Endothelial cell of umbilical vein (primary cell): ENCODE measurements around the gene SH3PXD2A. TPM values are rescaled to one million over a fixed set of nuclear protein-coding genes. Genes with fewer than 3 reads are reported as not detected.

Experiments used
- BruUV-seq: library from RNA; stranded (reverse); fragments of 400-500 nt; replicated peaks from 2 replicates; lab custom pipeline; 2021; lab: Mats Ljungman, UMichigan
- CTCF ChIA-PET: fragments of 300-600, 350-600 bp; sonication (Branson Sonifier 250); formaldehyde crosslinking; loops from one replicate; lab custom pipeline; 2021; ENCODE audit warnings: antibody characterized with exemption, inconsistent platforms; lab: Charles Lee
- POLR2A ChIA-PET: fragments of 300-600, 350-600 bp; sonication (Branson Sonifier 250); formaldehyde crosslinking; loops from one replicate; lab custom pipeline; 2021; ENCODE audit warnings: antibody characterized with exemption, inconsistent platforms; lab: Charles Lee
- DNase-seq: peaks from one replicate; pipeline ENCODE4 v3.0.0-alpha.2; 2011; ENCODE audit warnings: low read depth, low spot score
- FAIRE-seq: peaks from 2 replicates; lab custom pipeline; 2011; peaks lifted over from hg19 to GRCh38; lab: Jason Lieb, UNC
- H2AFZ ChIP-seq: 2 replicates; pipeline ENCODE4 v1.6.0; 2012; ENCODE audit warnings: low read depth, low read length, control low read depth, inconsistent platforms
- H3K27ac ChIP-seq: 2 replicates; pipeline ENCODE4 v1.5.1; 2011; ENCODE audit warnings: low read depth, mild to moderate bottlenecking, control low read depth, low read length, moderate library complexity; ENCODE audit not compliant: insufficient read depth
- H3K27me3 ChIP-seq, 2 experiments: 2 replicates each; pipeline versions ENCODE4 v1.6.0 to v1.6.1; 2011; ENCODE audit warnings: low read length in 2 of 2, mixed read lengths in 1 of 2; ENCODE audit not compliant: control insufficient read depth in 2 of 2, insufficient read depth in 2 of 2
- H3K36me3 ChIP-seq, 2 experiments: 2 replicates in 1 of 2; 3 replicates in 1 of 2; pipeline ENCODE4 v1.5.1; 2011; ENCODE audit warnings: low read length in 2 of 2, mild to moderate bottlenecking in 1 of 2, moderate library complexity in 1 of 2; ENCODE audit not compliant: control insufficient read depth in 2 of 2, insufficient read depth in 2 of 2; ENCODE audit errors: extremely low read depth in 1 of 2
- H3K4me1 ChIP-seq: 3 replicates; pipeline ENCODE4 v1.5.1; 2011; ENCODE audit warnings: mild to moderate bottlenecking, low read length; ENCODE audit not compliant: control insufficient read depth, insufficient read depth; ENCODE audit errors: extremely low read depth
- H3K4me2 ChIP-seq: 2 replicates; pipeline ENCODE4 v1.6.1; 2011; ENCODE audit warnings: low read length, control low read depth, mixed read lengths; ENCODE audit not compliant: insufficient read depth
- H3K4me3 ChIP-seq, 3 experiments: fragments of 200-600 bp in 1 of 3; sonication (generic), shearing (Covaris generic) in 1 of 3; replicated peaks in 1 of 3; 2 replicates each; pipeline ENCODE4 v1.5.1; 2011 to 2016; ENCODE audit warnings: control low read depth in 3 of 3, low read length in 3 of 3, mild to moderate bottlenecking in 2 of 3, inconsistent platforms in 1 of 3, low read depth in 1 of 3, moderate library complexity in 1 of 3; ENCODE audit not compliant: insufficient read depth in 1 of 3
- H3K79me2 ChIP-seq: 2 replicates; pipeline ENCODE4 v1.6.0; 2012; ENCODE audit warnings: low read length, inconsistent platforms; ENCODE audit not compliant: control insufficient read depth, insufficient read depth
- H3K9ac ChIP-seq: replicated peaks from 2 replicates; pipeline ENCODE3; 2011; ENCODE audit warnings: low read length, control low read depth; ENCODE audit not compliant: insufficient read depth; ENCODE audit errors: extremely low read depth
- H3K9me1 ChIP-seq: replicated peaks from 3 replicates; pipeline ENCODE4 v1.6.0; 2011; ENCODE audit warnings: mild to moderate bottlenecking, low read length; ENCODE audit not compliant: control insufficient read depth, insufficient read depth; ENCODE audit errors: extremely low read depth
- H3K9me3 ChIP-seq: replicated peaks from 2 replicates; pipeline ENCODE4 v1.5.1; 2012; ENCODE audit warnings: low read length, inconsistent platforms; ENCODE audit not compliant: control insufficient read depth, insufficient read depth
- H4K20me1 ChIP-seq: replicated peaks from 2 replicates; pipeline ENCODE3; 2011; ENCODE audit warnings: mild to moderate bottlenecking, low read length; ENCODE audit not compliant: control insufficient read depth, insufficient read depth; ENCODE audit errors: extremely low read depth
- FOS ChIP-seq: IDR thresholded peaks from 2 replicates; pipeline ENCODE4 v1.6.1; 2011; ENCODE audit warnings: mild to moderate bottlenecking, low read length, moderate library complexity, borderline replicate concordance; ENCODE audit not compliant: insufficient read depth
- GATA2 ChIP-seq: IDR thresholded peaks from 2 replicates; pipeline ENCODE4 v1.7.0; 2011; ENCODE audit warnings: low read depth, mild to moderate bottlenecking, moderate library complexity, mixed read lengths, low read length; ENCODE audit not compliant: insufficient read length, insufficient read depth
- POLR2A ChIP-seq: IDR thresholded peaks from 2 replicates; pipeline ENCODE4 v1.6.1; 2012; ENCODE audit warnings: low read depth, mild to moderate bottlenecking, control low read depth, low read length
- POLR2AphosphoS5 ChIP-seq: IDR thresholded peaks from 2 replicates; pipeline ENCODE4 v1.6.1; 2012; ENCODE audit warnings: low read depth, mild to moderate bottlenecking, control low read depth, low read length, moderate library complexity; ENCODE audit not compliant: insufficient read depth
- dilution Hi-C: fragments of 300-500 bp; cut with MboI; formaldehyde crosslinking; loops from one replicate; pipeline ENCODE4 v1.15.0; 2019; ENCODE audit warnings: low sequenced_read_pairs; ENCODE audit not compliant: extremely low pct_ligation_motif_present
- intact Hi-C: fragments of 100-400 bp; cut with micrococcal nuclease; formaldehyde crosslinking; loops from one replicate; pipeline ENCODE4 v1.10.0; 2022
- polyA plus RNA-seq, 4 experiments: library from polyadenylated mRNA; depleted of rRNA in 3 of 4; stranded (reverse) in 3 of 4; unstranded in 1 of 4; fragments of >200 nt; gene quantifications; 2 replicates each; pipeline versions ENCODE4 v1.2.1 to v1.2.3, GENCODE V29; 2011 to 2012; ENCODE audit warnings: missing spikeins in 1 of 4
- total RNA-seq: library from RNA; stranded (reverse); gene quantifications from 2 replicates; pipeline ENCODE4 v1.2.3, GENCODE V29; 2021
- TF ChIP-seq, protein P1 (sequence below), 2 donors: IDR thresholded peaks; 1 replicate in 1 of 2; 2 replicates in 1 of 2; pipeline ENCODE4 v1.5.1; 2011; ENCODE audit warnings: low read length in 2 of 2, mild to moderate bottlenecking in 2 of 2, moderate library complexity in 2 of 2, control low read depth in 1 of 2, inconsistent platforms in 1 of 2, low read depth in 1 of 2; ENCODE audit not compliant: insufficient read depth in 1 of 2; ENCODE audit errors: extremely low read depth in 1 of 2
- TF ChIP-seq, protein P2 (sequence below): IDR thresholded peaks from 2 replicates; pipeline ENCODE4 v1.6.1; 2011; ENCODE audit not compliant: insufficient read depth, insufficient read length

SH3PXD2A gene
- total and polyA plus RNA-seq, 2 donors (not counting 3 experiments of a cell fraction or from before 2014, with no cell fraction given): 1.4 to 5.1 TPM

DNA sequence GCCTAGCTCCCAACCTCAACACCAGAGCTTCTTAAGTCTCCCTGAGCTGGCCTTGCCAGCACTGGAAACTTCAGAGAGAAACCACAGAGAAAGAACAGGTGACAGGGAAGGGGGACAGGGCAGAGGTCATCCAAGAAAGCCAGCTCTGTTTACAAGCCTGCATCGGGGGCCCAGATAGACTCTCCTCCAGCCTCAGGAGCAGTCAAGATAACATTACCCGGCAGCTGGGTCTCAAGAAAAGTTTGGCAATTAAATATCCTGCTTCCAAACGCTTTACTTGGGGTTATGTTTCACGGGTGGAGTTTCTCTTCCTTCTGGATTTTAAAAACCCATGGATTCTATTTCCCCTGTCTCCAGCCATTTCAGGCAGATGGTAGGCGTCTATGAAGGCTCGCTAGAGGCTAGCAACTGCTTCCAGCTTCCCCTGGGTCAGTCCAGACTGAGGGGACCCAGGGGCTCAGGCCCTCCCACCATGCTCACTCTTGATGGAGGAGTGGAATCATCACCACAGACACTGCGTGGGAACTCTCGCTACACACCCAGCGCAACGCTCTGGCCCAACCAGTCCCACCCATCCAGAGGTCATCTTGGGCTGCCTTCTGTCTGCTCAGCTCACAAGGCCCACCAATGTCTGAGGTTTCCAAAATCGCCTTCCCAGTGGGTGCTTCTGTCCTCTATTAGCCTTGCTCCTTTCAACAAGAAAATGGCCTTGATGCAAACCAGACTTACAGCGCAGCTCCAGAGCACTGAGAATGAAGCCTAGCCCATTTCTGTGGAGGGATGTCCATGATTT lies 48.8 kb downstream of the SH3PXD2A start:
- DNase-seq: no peak
- Histone ChIP-seq H3K27ac (no peak overlapping the region), H3K9ac (no peak overlapping the region), H2AFZ (no peak overlapping the region), H3K9me1 (no peaks in the 10 kb centered on the region), H3K4me2 (no peak overlapping the region), H3K9me3 (no peaks in the 10 kb centered on the region), H3K27me3 (no peaks in the 10 kb centered on the region), H3K36me3 (no peaks in the 10 kb centered on the region), H3K4me3 (no peak overlapping the region), H3K4me1 (peaks cover 16% of the 10 kb centered on the region), H3K79me2 (no peaks in the 10 kb centered on the region), H4K20me1 (no peaks in the 10 kb centered on the region)
- no peak for FAIRE-seq
- POLR2A ChIA-PET: no interaction called here
- dilution Hi-C loops (no loop called here), intact Hi-C loops (no loop called here)
- no TSS peak for BruUV-seq
- TF ChIP-seq, protein P1, sequence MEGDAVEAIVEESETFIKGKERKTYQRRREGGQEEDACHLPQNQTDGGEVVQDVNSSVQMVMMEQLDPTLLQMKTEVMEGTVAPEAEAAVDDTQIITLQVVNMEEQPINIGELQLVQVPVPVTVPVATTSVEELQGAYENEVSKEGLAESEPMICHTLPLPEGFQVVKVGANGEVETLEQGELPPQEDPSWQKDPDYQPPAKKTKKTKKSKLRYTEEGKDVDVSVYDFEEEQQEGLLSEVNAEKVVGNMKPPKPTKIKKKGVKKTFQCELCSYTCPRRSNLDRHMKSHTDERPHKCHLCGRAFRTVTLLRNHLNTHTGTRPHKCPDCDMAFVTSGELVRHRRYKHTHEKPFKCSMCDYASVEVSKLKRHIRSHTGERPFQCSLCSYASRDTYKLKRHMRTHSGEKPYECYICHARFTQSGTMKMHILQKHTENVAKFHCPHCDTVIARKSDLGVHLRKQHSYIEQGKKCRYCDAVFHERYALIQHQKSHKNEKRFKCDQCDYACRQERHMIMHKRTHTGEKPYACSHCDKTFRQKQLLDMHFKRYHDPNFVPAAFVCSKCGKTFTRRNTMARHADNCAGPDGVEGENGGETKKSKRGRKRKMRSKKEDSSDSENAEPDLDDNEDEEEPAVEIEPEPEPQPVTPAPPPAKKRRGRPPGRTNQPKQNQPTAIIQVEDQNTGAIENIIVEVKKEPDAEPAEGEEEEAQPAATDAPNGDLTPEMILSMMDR (IDR thresholded peaks at IDR 0.05; ENCODE audit: extremely low read depth in 1 of 2, insufficient read depth in 1 of 2, low read depth in 1 of 2, low read length in 2 of 2): no peak
- TF ChIP-seq, protein P2, sequence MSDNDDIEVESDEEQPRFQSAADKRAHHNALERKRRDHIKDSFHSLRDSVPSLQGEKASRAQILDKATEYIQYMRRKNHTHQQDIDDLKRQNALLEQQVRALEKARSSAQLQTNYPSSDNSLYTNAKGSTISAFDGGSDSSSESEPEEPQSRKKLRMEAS: no peak
- CTCF ChIA-PET: no interaction called here

DNA sequence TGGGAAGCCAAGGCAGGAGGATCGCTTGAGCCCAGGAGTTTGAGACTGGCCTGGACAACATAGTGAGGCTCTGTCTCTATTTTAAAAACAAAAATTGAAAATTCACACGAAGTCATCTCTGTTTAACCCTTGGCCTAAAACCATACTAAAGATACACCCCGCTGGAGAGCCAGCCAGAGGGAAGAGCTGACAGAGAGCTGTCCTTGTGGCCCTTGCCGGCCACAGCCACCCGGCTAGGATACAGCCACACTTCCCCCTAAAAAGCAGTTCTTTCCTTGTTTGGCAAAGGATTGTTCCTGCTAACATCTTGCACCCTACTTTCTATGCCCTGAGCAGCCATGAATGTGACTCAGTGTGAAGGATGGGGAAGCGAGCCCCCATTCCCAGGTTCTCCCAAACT lies 49.6 kb downstream of the SH3PXD2A start:
- intact Hi-C loops: no loop called here

More for the DNA sequence above, 49.6 kb downstream of the SH3PXD2A start:
- FAIRE-seq (no peak), DNase-seq (no peak)
- TF ChIP-seq FOS (no peak), POLR2AphosphoS5 (no peak), GATA2 (no peak), POLR2A (no peak)
- TF ChIP-seq, protein P1 (IDR thresholded peaks at IDR 0.05; ENCODE audit: extremely low read depth in 1 of 2, insufficient read depth in 1 of 2, low read depth in 1 of 2, low read length in 2 of 2): no peak
- TF ChIP-seq, protein P2: no peak
- no peaks in the 10 kb centered on the region for H4K20me1 ChIP-seq
- H3K9me3 ChIP-seq: no peaks in the 10 kb centered on the region
- no peak overlapping the region for H3K4me3 ChIP-seq
- no TSS peak for BruUV-seq
- H2AFZ ChIP-seq: no peak overlapping the region
- H3K27ac ChIP-seq: no peak overlapping the region
- POLR2A ChIA-PET: no interaction called here
- H3K36me3 ChIP-seq: no peaks in the 10 kb centered on the region
- CTCF ChIA-PET: no interaction called here
- dilution Hi-C loops: no loop called here
- no peaks in the 10 kb centered on the region for H3K27me3 ChIP-seq
- peaks cover 8% of the 10 kb centered on the region for H3K4me1 ChIP-seq
- H3K4me2 ChIP-seq: no peak overlapping the region
- H3K9ac ChIP-seq: no peak overlapping the region
- H3K9me1 ChIP-seq: no peaks in the 10 kb centered on the region
- H3K79me2 ChIP-seq: no peaks in the 10 kb centered on the region
